HG03469 (cell line): Measurements from ENCODE around the gene EDRF1.
"Not testable (repeated sequence)": the region's sequence is repeated elsewhere in the genome, so short reads cannot be mapped to it uniquely, and the experiment has no call there.

Experiments used
- ATAC-seq: cut with Tn5 transposase; IDR thresholded peaks from one replicate; pipeline ENCODE4 v1.9.1; 2021; ENCODE audit warnings: mild to moderate bottlenecking, moderate library complexity, moderate number of reproducible peaks; ENCODE audit not compliant: unreplicated experiment

EDRF1 gene

GRCh38 chr10:125719173-125720001 lies at the start of gene EDRF1:
EDRF1 (plus strand) TSS chr10:125719709; CDS start chr10:125719808, 99 bp downstream.
- ATAC-seq = peak; percentile 94

- no peak for ATAC-seq
Observed at GRCh38 chr10:125672884-125673283, 46.6 kb upstream of the EDRF1 start.

GRCh38 chr10:125679436-125679835 lies 40.1 kb upstream of the EDRF1 start:
- no peak for ATAC-seq

- ATAC-seq = no peak
Observed at GRCh38 chr10:125683063-125683462, 36.4 kb upstream of the EDRF1 start, which contains the start of gene TEX36. TEX36 (minus strand) TSS chr10:125683163; CDS start chr10:125682989, 174 bp downstream.

- ATAC-seq = no peak
Observed at GRCh38 chr10:125683821-125684220, 35.7 kb upstream of the EDRF1 start.

GRCh38 chr10:125684581-125684980 lies 34.9 kb upstream of the EDRF1 start:
- no peak for ATAC-seq

GRCh38 chr10:125687507-125688185 lies 31.9 kb upstream of the EDRF1 start:
- ATAC-seq = no peak

GRCh38 chr10:125689955-125690569 lies 29.4 kb upstream of the EDRF1 start:
- ATAC-seq = no peak

GRCh38 chr10:125691160-125691981 lies 28.1 kb upstream of the EDRF1 start:
- no peak for ATAC-seq

- no peak for ATAC-seq
Observed at GRCh38 chr10:125692196-125692595, 27.3 kb upstream of the EDRF1 start.

- no peak for ATAC-seq
Observed at GRCh38 chr10:125692601-125693523, 26.6 kb upstream of the EDRF1 start.

GRCh38 chr10:125693524-125693847 lies 26.0 kb upstream of the EDRF1 start:
- ATAC-seq = no peak

GRCh38 chr10:125694883-125695282 lies 24.6 kb upstream of the EDRF1 start:
- ATAC-seq = no peak

- ATAC-seq = not testable (repeated sequence)
Observed at GRCh38 chr10:125696884-125697283, 22.6 kb upstream of the EDRF1 start.

- no peak for ATAC-seq
Observed at GRCh38 chr10:125698481-125698998, 21.0 kb upstream of the EDRF1 start.

GRCh38 chr10:125699562-125700143 lies 19.9 kb upstream of the EDRF1 start:
- no peak for ATAC-seq

GRCh38 chr10:125700355-125700911 lies 19.1 kb upstream of the EDRF1 start:
- ATAC-seq = no peak

- no peak for ATAC-seq
Observed at GRCh38 chr10:125707541-125708468, 11.7 kb upstream of the EDRF1 start.
